KMS-11 (cell line): ENCODE data around the gene CPNE6.

Experiments used
- H2AFZ ChIP-seq: fragments of 200-600 bp; sonication (generic); 2 replicates; pipeline ENCODE4 v1.6.1; 2016; ENCODE audit warnings: antibody characterized with exemption, mixed run types, low read depth
- H3K27ac ChIP-seq: fragments of 200-600 bp; sonication (generic); 2 replicates; pipeline ENCODE4 v1.6.1; 2016; ENCODE audit warnings: mild to moderate bottlenecking, mixed run types
- H3K27me3 ChIP-seq: fragments of 200-600 bp; sonication (generic); 2 replicates; pipeline ENCODE4 v1.6.1; 2017; ENCODE audit warnings: mild to moderate bottlenecking, low read depth, mixed run types, moderate library complexity; ENCODE audit not compliant: insufficient read depth
- H3K36me3 ChIP-seq: fragments of 200-600 bp; sonication (generic); 2 replicates; pipeline ENCODE4 v1.6.1; 2017; ENCODE audit warnings: mild to moderate bottlenecking, mixed run types; ENCODE audit not compliant: insufficient read depth
- H3K4me1 ChIP-seq: fragments of 200-600 bp; sonication (generic); 2 replicates; pipeline ENCODE4 v1.6.1; 2016; ENCODE audit warnings: mild to moderate bottlenecking, low read depth, mixed run types; ENCODE audit not compliant: poor library complexity, severe bottlenecking
- H3K4me2 ChIP-seq: fragments of 200-600 bp; sonication (generic); 2 replicates; pipeline ENCODE4 v1.7.0; 2016; ENCODE audit warnings: mild to moderate bottlenecking, mixed run types
- H3K4me3 ChIP-seq: fragments of 200-600 bp; sonication (generic); IDR thresholded peaks from 2 replicates; pipeline ENCODE4 v1.6.1; 2017; ENCODE audit warnings: low read depth, low read length, mixed read lengths; ENCODE audit not compliant: insufficient read depth
- H3K79me2 ChIP-seq: fragments of 200-600 bp; sonication (generic); 2 replicates; pipeline ENCODE4 v1.6.1; 2016; ENCODE audit warnings: low read depth, mixed run types; ENCODE audit not compliant: insufficient read depth
- H3K9ac ChIP-seq: fragments of 200-600 bp; sonication (generic); 2 replicates; pipeline ENCODE4 v1.6.1; 2016; ENCODE audit warnings: mild to moderate bottlenecking, mixed run types
- H4K20me1 ChIP-seq: fragments of 200-600 bp; sonication (generic); 2 replicates; pipeline ENCODE4 v1.6.1; 2016; ENCODE audit warnings: mild to moderate bottlenecking, mixed run types; ENCODE audit not compliant: insufficient read depth
- CTCF ChIP-seq: fragments of 200-600 bp; sonication (generic); conservative IDR thresholded peaks from 2 replicates; pipeline ENCODE4 v1.6.1; 2017; ENCODE audit warnings: low read depth, mild to moderate bottlenecking, antibody characterized with exemption, low read length, moderate library complexity, mixed read lengths

The CPNE6 gene

DNA sequence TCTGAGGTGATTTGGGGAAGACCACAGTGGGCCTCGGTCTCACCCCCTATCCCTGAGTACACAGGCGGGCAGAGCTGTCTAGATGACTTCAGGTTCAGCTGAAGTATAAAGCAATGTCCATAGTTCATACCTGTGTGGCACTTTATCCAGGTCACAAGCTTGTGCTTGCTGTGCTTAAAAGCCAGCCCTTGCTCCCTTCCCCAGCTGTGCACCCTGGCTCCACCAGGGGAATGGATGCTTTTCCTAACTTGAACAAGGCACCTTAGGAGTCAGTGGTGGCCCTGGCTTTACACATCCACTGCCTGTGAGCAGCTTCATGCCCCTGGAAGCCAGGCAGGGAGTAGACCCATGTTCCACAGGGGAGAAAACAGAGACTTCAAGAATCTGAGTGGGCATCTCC lies 14.1 kb upstream of the CPNE6 start:
- no peak overlapping the region for H3K4me2 ChIP-seq
- H3K4me3 ChIP-seq = no peak overlapping the region

DNA sequence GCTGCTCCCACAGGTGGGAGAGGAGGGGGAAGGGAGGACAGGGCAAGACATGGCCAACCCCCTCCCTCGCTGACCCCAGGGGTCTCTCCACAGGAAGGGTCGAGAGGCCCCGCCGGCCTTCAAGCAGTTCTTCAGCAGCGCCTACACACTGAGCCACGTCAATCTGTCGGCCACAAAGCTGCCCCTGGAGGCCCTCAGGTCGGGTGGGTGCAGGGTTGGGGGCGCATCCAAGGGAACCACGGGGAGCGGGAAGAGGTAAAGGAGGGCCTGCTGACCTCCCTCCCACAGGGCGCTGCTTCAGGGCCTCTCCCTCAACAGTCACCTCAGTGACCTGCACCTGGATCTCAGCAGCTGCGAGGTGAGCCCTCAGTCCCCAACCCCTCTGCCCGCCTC lies 13.5 kb upstream of the CPNE6 start:
- Histone ChIP-seq H4K20me1 (no peaks in the 10 kb centered on the region), H3K4me1 (no peaks in the 10 kb centered on the region), H3K4me2 (no peak overlapping the region), H3K27me3 (peaks cover 16% of the 10 kb centered on the region; the same call in 1 of the 2 replicates), H3K36me3 (no peaks in the 10 kb centered on the region), H3K79me2 (no peaks in the 10 kb centered on the region), H3K9ac (no peak overlapping the region), H2AFZ (no peak overlapping the region), H3K27ac (no peak overlapping the region), H3K4me3 (no peak overlapping the region)
- no peak for TF ChIP-seq CTCF

More for the DNA sequence above, 14.1 kb upstream of the CPNE6 start:
- Histone ChIP-seq H3K9ac (no peak overlapping the region), H4K20me1 (no peaks in the 10 kb centered on the region), H3K4me1 (no peaks in the 10 kb centered on the region), H3K79me2 (no peaks in the 10 kb centered on the region), H2AFZ (no peak overlapping the region), H3K36me3 (no peaks in the 10 kb centered on the region), H3K27ac (no peak overlapping the region), H3K27me3 (peaks cover 16% of the 10 kb centered on the region; the same call in 1 of the 2 replicates)
- no peak for TF ChIP-seq CTCF

- Histone ChIP-seq H3K79me2 (no peaks in the 10 kb centered on the region), H3K4me2 (no peak overlapping the region), H3K27me3 (peaks cover 15% of the 10 kb centered on the region; the same call in 1 of the 2 replicates), H3K36me3 (no peaks in the 10 kb centered on the region), H3K4me1 (no peaks in the 10 kb centered on the region), H3K4me3 (no peak overlapping the region), H3K27ac (no peak overlapping the region), H4K20me1 (no peaks in the 10 kb centered on the region), H2AFZ (no peak overlapping the region), H3K9ac (no peak overlapping the region)
- peak; percentile 73 for TF ChIP-seq CTCF
Observed at GRCh38 chr14:24058260-24058950, 13.0 kb upstream of the CPNE6 start.

GRCh38 chr14:24058951-24059475 lies 12.3 kb upstream of the CPNE6 start:
- H3K27me3 ChIP-seq = peaks cover 12% of the 10 kb centered on the region; the same call in 1 of the 2 replicates
- no peak overlapping the region for H3K27ac ChIP-seq
- no peak overlapping the region for H2AFZ ChIP-seq
- no peak overlapping the region for H3K4me3 ChIP-seq
- H3K36me3 ChIP-seq = no peaks in the 10 kb centered on the region
- TF ChIP-seq CTCF = no peak
- no peaks in the 10 kb centered on the region for H3K79me2 ChIP-seq
- no peak overlapping the region for H3K9ac ChIP-seq
- H3K4me1 ChIP-seq = no peaks in the 10 kb centered on the region
- no peak overlapping the region for H3K4me2 ChIP-seq
- no peaks in the 10 kb centered on the region for H4K20me1 ChIP-seq
